Activated T-cell treated with anti-CD3 and anti-CD28 coated beads, Interleukin-2, amount 50 U/mL, for 4 hours (primary cell): ENCODE data around the gene ANAPC2. TPM values are rescaled to one million over a fixed set of nuclear protein-coding genes. Genes with fewer than 3 reads are reported as not detected.

Experiments used
- ATAC-seq, 2 donors: fragments of 200-7000 bp; cut with Tn5 transposase; one replicate each; pipeline ENCODE4 v1.10.0; 2021
- DNase-seq: peaks from one replicate; pipeline ENCODE4 v3.0.0-alpha.2; 2020
- H3K27me3 Mint-ChIP-seq: one replicate; pipeline ENCODE4 v1.8.0; 2021; ENCODE audit warnings: low read depth, mixed read lengths
- H3K36me3 Mint-ChIP-seq: one replicate; pipeline ENCODE4 v1.8.0; 2022; ENCODE audit warnings: mixed read lengths; ENCODE audit not compliant: insufficient read depth
- H3K4me1 Mint-ChIP-seq: one replicate; pipeline ENCODE4 v1.8.0; 2021; ENCODE audit warnings: low read depth, mixed read lengths
- H3K4me3 Mint-ChIP-seq: one replicate; pipeline ENCODE4 v1.8.0; 2021; ENCODE audit warnings: mild to moderate bottlenecking, moderate library complexity, mixed read lengths
- H3K9me3 Mint-ChIP-seq: one replicate; pipeline ENCODE4 v1.8.0; 2021; ENCODE audit warnings: mixed read lengths
- total RNA-seq, 3 donors: library from RNA; stranded (reverse); gene quantifications; one replicate each; pipeline ENCODE4 v1.2.1, GENCODE V29; 2021

ANAPC2 gene
- total RNA-seq, 3 donors from 2014 or later, result 71.9 to 86.3 (median 73.3) TPM

- Mint-ChIP-seq H3K36me3 (no peaks in the 10 kb centered on the region), H3K4me3 (no peak overlapping the region), H3K9me3 (no peaks in the 10 kb centered on the region), H3K4me1 (peaks cover 14% of the 10 kb centered on the region), H3K27me3 (peaks cover 61% of the 10 kb centered on the region)
- ATAC-seq, result peak in 1 of 2 donors; percentile 46
- DNase-seq, result no peak
Measured at GRCh38 chr9:137162505-137163364, 25.6 kb downstream of the ANAPC2 start.

- H3K27me3 Mint-ChIP-seq, result peaks cover 65% of the 10 kb centered on the region
- no peaks in the 10 kb centered on the region for H3K36me3 Mint-ChIP-seq
- no peaks in the 10 kb centered on the region for H3K9me3 Mint-ChIP-seq
- H3K4me3 Mint-ChIP-seq, result no peak overlapping the region
- H3K4me1 Mint-ChIP-seq, result peaks cover 19% of the 10 kb centered on the region
- ATAC-seq, result no peak
- DNase-seq, result no peak
Measured at GRCh38 chr9:137161558-137162486, 26.5 kb downstream of the ANAPC2 start.

- ATAC-seq (no peak), DNase-seq (no peak)
- Mint-ChIP-seq H3K4me1 (peaks cover 19% of the 10 kb centered on the region), H3K9me3 (no peaks in the 10 kb centered on the region), H3K36me3 (no peaks in the 10 kb centered on the region), H3K4me3 (no peak overlapping the region), H3K27me3 (peaks cover 62% of the 10 kb centered on the region)
Measured at GRCh38 chr9:137160716-137161557, 27.4 kb downstream of the ANAPC2 start.

- DNase-seq (no peak), ATAC-seq (no peak)
- Mint-ChIP-seq H3K4me1 (peaks cover 19% of the 10 kb centered on the region), H3K27me3 (peaks cover 58% of the 10 kb centered on the region), H3K36me3 (no peaks in the 10 kb centered on the region), H3K9me3 (no peaks in the 10 kb centered on the region), H3K4me3 (no peak overlapping the region)
Measured at GRCh38 chr9:137160054-137160425, 28.3 kb downstream of the ANAPC2 start.

GRCh38 chr9:137159105-137160053 is 29.0 kb downstream of the ANAPC2 start:
- no peak overlapping the region for H3K4me3 Mint-ChIP-seq
- H3K9me3 Mint-ChIP-seq, result no peaks in the 10 kb centered on the region
- ATAC-seq (no peak), DNase-seq (no peak)
- H3K27me3 Mint-ChIP-seq, result peaks cover 58% of the 10 kb centered on the region
- no peaks in the 10 kb centered on the region for H3K36me3 Mint-ChIP-seq
- peaks cover 19% of the 10 kb centered on the region for H3K4me1 Mint-ChIP-seq

- DNase-seq (no peak), ATAC-seq (no peak)
- H3K36me3 Mint-ChIP-seq, result no peaks in the 10 kb centered on the region
- H3K27me3 Mint-ChIP-seq, result peaks cover 54% of the 10 kb centered on the region
- no peaks in the 10 kb centered on the region for H3K9me3 Mint-ChIP-seq
- H3K4me3 Mint-ChIP-seq, result no peak overlapping the region
- peaks cover 19% of the 10 kb centered on the region for H3K4me1 Mint-ChIP-seq
Measured at GRCh38 chr9:137158625-137159024, 29.7 kb downstream of the ANAPC2 start.

- ATAC-seq (no peak), DNase-seq (no peak)
- Mint-ChIP-seq H3K36me3 (no peaks in the 10 kb centered on the region), H3K9me3 (no peaks in the 10 kb centered on the region), H3K27me3 (peaks cover 51% of the 10 kb centered on the region), H3K4me1 (peaks cover 19% of the 10 kb centered on the region), H3K4me3 (no peak overlapping the region)
Measured at GRCh38 chr9:137157618-137158415, 30.5 kb downstream of the ANAPC2 start.

GRCh38 chr9:137156567-137157375 is 31.6 kb downstream of the ANAPC2 start:
- DNase-seq (peak; percentile 62), ATAC-seq (peak; percentile 69 to 76)
- Mint-ChIP-seq H3K4me3 (peak overlapping the region; percentile 55), H3K27me3 (peaks cover 47% of the 10 kb centered on the region), H3K4me1 (peaks cover 19% of the 10 kb centered on the region), H3K9me3 (no peaks in the 10 kb centered on the region), H3K36me3 (no peaks in the 10 kb centered on the region)

GRCh38 chr9:137152844-137153405 is 35.4 kb downstream of the ANAPC2 start:
- DNase-seq (no peak), ATAC-seq (no peak)
- Mint-ChIP-seq H3K27me3 (peaks cover 27% of the 10 kb centered on the region), H3K4me3 (no peak overlapping the region), H3K9me3 (no peaks in the 10 kb centered on the region), H3K36me3 (no peaks in the 10 kb centered on the region), H3K4me1 (peaks cover 8% of the 10 kb centered on the region)

- ATAC-seq (peak; percentile 53 to 57), DNase-seq (peak; percentile 32)
- peaks cover 17% of the 10 kb centered on the region for H3K27me3 Mint-ChIP-seq
- H3K4me1 Mint-ChIP-seq, result no peaks in the 10 kb centered on the region
- no peak overlapping the region for H3K4me3 Mint-ChIP-seq
- no peaks in the 10 kb centered on the region for H3K9me3 Mint-ChIP-seq
- no peaks in the 10 kb centered on the region for H3K36me3 Mint-ChIP-seq
Measured at GRCh38 chr9:137150617-137151457, 37.5 kb downstream of the ANAPC2 start.

- no peaks in the 10 kb centered on the region for H3K36me3 Mint-ChIP-seq
- H3K9me3 Mint-ChIP-seq, result no peaks in the 10 kb centered on the region
- no peak for DNase-seq
- ATAC-seq, result no peak
- no peak overlapping the region for H3K4me3 Mint-ChIP-seq
- H3K4me1 Mint-ChIP-seq, result no peaks in the 10 kb centered on the region
- peaks cover 13% of the 10 kb centered on the region for H3K27me3 Mint-ChIP-seq
Measured at GRCh38 chr9:137149942-137150616, 38.3 kb downstream of the ANAPC2 start.
